CD4-positive, alpha-beta T cell treated with Interleukin-10 for 1 hour (primary cell): ENCODE data around the gene CCSER1.
"Not testable (repeated sequence)": the region's sequence is repeated elsewhere in the genome, so short reads cannot be mapped to it uniquely, and the experiment has no call there.

Source experiments
- DNase-seq: peaks from one replicate; pipeline ENCODE4 v3.0.0-alpha.2; 2020

CCSER1 gene

DNA sequence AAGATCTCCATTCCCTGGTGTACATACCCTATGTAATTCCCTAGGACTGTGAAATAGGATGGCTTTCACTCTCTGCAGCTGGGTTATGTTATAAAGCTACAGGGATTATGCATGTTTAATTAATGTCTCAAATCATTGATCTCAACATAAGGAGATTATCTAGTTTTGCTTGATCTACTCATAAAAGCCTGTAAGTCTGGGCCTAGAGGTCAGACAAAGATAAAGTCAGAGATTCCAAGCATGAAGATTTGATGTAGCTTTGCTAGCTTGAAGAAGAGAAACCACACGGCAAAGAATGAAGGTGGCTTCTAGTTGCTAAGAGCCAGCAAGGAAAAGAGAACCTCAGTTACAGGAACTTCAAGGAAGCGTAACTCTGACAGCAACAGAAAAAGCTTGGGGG lies 456.9 kb downstream of the CCSER1 start:
- DNase-seq: no peak

DNA sequence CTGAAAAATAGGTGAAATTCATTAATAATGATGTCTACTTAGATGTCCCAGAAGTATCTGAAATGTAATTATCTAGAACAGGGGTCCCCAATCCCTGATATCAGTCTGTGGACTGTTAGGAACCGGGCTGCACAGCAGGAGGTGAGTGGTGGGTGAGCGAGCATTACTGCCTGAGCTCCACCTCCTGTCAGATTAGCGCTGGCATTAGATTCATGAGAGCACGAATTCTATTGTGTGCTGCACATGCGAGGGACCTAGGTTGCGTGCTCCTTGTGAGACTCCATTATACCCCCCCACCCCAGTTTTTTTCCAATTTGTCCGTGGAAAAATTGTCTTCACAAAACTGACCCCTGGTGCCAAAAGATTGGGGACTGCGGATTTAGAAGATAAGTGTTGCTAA lies 458.8 kb downstream of the CCSER1 start:
- no peak for DNase-seq

- no peak for DNase-seq
These were observed 459.6 kb downstream of the CCSER1 start for GRCh38 chr4:90586799-90587198.

GRCh38 chr4:90597927-90598326 lies 470.7 kb downstream of the CCSER1 start:
- DNase-seq: no peak

DNA sequence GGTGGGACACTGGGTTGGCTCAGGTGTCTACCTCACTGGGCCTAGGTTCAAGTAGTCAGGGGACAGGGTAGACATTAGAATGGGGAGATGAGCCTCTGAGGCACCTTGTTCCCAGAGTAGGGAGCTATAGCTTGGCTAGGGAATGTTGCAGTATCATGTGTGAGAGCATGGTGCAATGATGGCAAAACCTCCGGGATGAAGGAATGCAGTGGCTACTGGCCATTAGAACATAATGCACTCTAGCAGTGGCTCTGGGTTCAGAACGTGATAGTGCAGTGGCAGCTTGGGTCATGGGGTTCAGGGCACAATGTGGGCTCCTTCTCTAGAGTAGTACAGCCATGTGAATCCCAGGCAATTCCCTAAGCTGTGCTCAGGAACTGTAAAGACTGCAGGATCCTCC lies 471.5 kb downstream of the CCSER1 start:
- no peak for DNase-seq

- DNase-seq: no peak
These were observed 475.5 kb downstream of the CCSER1 start for GRCh38 chr4:90602726-90603125.

DNA sequence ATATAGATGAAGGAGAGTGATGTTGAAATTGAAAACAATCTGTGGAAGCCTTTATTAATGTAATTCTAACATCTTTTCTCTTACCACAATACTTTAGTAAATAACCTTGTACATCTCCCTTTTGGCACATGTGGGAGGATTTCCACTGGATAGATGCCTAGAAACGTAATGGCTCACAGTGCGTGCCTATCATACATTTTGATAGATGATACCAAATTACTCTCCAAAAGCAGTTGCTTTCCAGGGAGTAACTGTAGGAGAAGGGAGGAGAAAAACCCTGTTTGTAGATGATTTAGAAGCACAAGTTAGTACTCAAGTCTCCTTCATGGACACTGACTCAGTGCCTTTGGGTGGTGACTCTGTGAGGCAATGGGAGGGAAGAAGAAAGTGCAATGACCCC lies 476.3 kb downstream of the CCSER1 start:
- no peak for DNase-seq

DNA sequence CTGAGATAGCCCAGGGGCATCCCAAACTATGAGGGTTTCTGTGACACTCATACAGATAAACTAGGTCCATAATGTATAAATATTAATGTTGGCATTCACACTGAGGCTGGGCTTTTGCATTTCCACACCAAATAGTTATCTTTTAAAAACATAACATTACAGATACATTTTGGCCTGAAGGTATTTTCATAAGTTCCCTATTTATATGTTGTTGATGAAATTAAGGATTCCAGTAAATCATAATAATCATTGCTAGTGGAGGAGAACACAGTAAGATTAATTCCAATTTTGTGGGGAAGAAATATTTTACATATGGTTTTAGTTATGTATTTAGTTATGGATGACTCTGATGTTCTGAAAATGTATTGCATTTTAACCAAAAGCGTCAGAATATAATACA lies 479.6 kb downstream of the CCSER1 start:
- DNase-seq: no peak

- no peak for DNase-seq
These were observed 487.2 kb downstream of the CCSER1 start for GRCh38 chr4:90614371-90614770.

GRCh38 chr4:90621080-90621479 lies 493.9 kb downstream of the CCSER1 start:
- DNase-seq: no peak

DNA sequence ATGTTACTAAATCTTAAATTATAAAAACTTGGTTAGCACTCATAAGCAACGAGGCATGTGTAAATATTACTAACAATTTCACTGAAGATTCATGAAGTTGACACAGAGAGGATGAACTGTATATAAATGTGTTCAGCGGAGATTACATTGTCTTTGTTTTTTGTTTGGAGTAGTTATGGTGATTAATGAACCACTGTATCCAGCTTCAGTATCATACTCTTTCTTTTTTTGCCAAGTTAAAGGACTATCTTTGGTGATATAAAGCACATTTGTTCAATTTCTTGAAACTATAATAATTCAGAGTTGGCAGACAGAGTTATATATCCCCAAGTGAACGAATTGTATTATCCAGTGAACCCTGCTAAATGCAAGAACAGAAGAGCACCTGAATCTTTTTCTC lies 497.6 kb downstream of the CCSER1 start:
- DNase-seq: no peak

GRCh38 chr4:90641861-90642599 lies 514.8 kb downstream of the CCSER1 start:
- no peak for DNase-seq

- no peak for DNase-seq
These were observed 516.0 kb downstream of the CCSER1 start for GRCh38 chr4:90643156-90643555.

- no peak for DNase-seq
These were observed 521.1 kb downstream of the CCSER1 start for GRCh38 chr4:90648311-90648710.

GRCh38 chr4:90648791-90649190 lies 521.6 kb downstream of the CCSER1 start:
- DNase-seq: no peak

DNA sequence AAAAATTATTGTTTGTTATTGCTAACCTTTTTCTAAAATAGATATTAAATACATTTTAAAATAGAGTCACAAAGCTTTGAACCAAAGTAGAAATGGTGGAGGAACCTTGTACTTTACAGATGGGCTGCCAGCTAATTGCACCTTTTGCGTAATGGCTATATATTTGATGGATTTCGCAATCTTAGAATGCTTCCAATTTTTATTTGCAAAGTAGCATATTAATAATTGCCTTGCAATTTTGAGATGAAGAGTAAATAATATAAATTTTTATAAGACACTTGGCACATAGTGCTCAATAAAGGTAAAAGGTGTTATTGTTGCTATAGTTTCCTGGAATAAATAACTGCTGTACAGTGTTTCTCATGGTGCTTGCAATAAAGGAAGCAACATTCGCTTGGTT lies 533.5 kb downstream of the CCSER1 start:
- no peak for DNase-seq

- DNase-seq: no peak
These were observed 543.0 kb downstream of the CCSER1 start for GRCh38 chr4:90670183-90670582.

DNA sequence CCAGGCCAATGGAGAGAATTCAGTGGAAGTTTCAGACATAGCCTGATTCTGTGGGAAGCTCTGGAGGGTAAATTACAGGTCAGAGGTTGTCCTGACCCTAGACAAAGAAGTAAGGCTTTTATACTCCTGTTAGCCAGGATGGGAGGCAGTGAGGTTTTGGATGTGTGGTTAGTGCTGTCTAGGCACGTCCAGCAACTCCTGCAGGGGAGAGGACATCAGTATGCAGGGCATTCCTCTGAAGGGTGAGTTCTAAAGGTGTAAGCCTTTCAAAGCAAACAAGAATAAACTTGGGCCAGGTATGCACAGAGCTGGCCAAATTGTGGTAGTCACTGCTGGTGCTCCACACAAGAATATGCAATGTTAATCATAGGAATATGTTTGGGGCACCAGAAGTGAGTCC lies 562.5 kb downstream of the CCSER1 start:
- no peak for DNase-seq

DNA sequence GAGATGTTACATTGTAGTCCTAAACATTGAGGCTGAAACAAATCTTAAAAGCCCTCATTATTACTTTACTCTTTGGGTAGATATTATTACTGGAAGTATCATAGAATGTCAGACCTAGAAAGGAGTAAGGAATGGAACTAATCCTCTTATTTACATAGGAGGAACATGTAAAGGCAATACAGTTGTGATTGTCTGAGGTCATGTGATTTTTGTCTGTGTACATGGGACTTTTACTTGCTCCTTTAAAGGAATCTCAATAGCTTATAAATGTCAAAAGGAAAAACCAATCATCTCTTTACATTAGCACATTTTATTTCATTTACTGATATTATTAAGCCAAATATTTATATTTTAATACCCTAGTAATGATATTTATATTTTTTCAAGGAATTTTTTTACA lies 568.2 kb downstream of the CCSER1 start:
- no peak for DNase-seq

- DNase-seq: not testable (repeated sequence)
These were observed 578.3 kb downstream of the CCSER1 start for GRCh38 chr4:90705501-90705900.

GRCh38 chr4:90715242-90715641 lies 588.0 kb downstream of the CCSER1 start:
- no peak for DNase-seq

DNA sequence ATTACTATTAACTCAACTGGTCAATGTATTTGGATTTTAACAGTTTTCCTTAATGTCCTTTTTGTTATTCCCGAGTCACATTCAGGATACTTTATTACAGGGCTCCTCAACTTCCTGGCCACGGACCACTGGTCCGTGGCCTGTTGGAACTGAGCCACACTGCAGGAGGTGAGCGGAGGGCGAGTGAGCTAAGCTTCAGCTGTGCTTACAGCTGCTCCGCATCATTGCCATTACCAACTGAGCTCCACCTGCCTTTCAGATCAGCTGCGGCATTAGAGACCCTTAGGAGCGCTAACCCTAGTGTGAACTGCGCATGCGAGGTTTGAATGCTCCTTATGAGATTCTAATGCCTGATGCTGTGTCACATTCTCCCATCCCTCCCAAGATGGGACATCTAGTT lies 591.7 kb downstream of the CCSER1 start:
- no peak for DNase-seq

- DNase-seq: no peak
These were observed 600.7 kb downstream of the CCSER1 start for GRCh38 chr4:90727938-90728337.

- no peak for DNase-seq
These were observed 603.6 kb downstream of the CCSER1 start for GRCh38 chr4:90730752-90731151.

GRCh38 chr4:90733211-90733610 lies 606.0 kb downstream of the CCSER1 start:
- no peak for DNase-seq
